ENCODE results near the gene NFX1.

The NFX1 gene

GRCh38 chr9:33290247-33291030 lies at the start of gene NFX1:
Gene NFX1 (plus strand): TSS chr9:33290516. CDS start chr9:33290573, 57 bp downstream.
- DNase-seq (ENCODE audit: low read depth): peak; percentile 97

- DNase-seq (ENCODE audit: low read depth): no peak
Measured at GRCh38 chr9:33241298-33241697, 49.0 kb upstream of the NFX1 start.

- no peak for DNase-seq (ENCODE audit: low read depth)
Measured at GRCh38 chr9:33242609-33243134, 47.6 kb upstream of the NFX1 start.

- no peak for DNase-seq (ENCODE audit: low read depth)
Measured at GRCh38 chr9:33244137-33244784, 46.1 kb upstream of the NFX1 start.

GRCh38 chr9:33245341-33245740 lies 45.0 kb upstream of the NFX1 start:
- DNase-seq (ENCODE audit: low read depth): no peak

- no peak for DNase-seq (ENCODE audit: low read depth)
Measured at GRCh38 chr9:33246269-33246860, 44.0 kb upstream of the NFX1 start.

GRCh38 chr9:33248606-33249005 lies 41.7 kb upstream of the NFX1 start:
- no peak for DNase-seq (ENCODE audit: low read depth)

GRCh38 chr9:33249087-33249658 lies 41.1 kb upstream of the NFX1 start:
- DNase-seq (ENCODE audit: low read depth): no peak

- no peak for DNase-seq (ENCODE audit: low read depth)
Measured at GRCh38 chr9:33249983-33250382, 40.3 kb upstream of the NFX1 start.

- DNase-seq (ENCODE audit: low read depth): no peak
Measured at GRCh38 chr9:33250458-33250995, 39.8 kb upstream of the NFX1 start.

GRCh38 chr9:33254211-33254610 lies 36.1 kb upstream of the NFX1 start:
- DNase-seq (ENCODE audit: low read depth): no peak

- DNase-seq (ENCODE audit: low read depth): no peak
Measured at GRCh38 chr9:33255014-33255413, 35.3 kb upstream of the NFX1 start.

GRCh38 chr9:33255471-33255870 lies 34.8 kb upstream of the NFX1 start:
- no peak for DNase-seq (ENCODE audit: low read depth)

GRCh38 chr9:33256236-33256635 lies 34.1 kb upstream of the NFX1 start:
- DNase-seq (ENCODE audit: low read depth): no peak

- no peak for DNase-seq (ENCODE audit: low read depth)
Measured at GRCh38 chr9:33257276-33257675, 33.0 kb upstream of the NFX1 start.

- DNase-seq (ENCODE audit: low read depth): no peak
Measured at GRCh38 chr9:33260372-33260771, 29.9 kb upstream of the NFX1 start.

GRCh38 chr9:33263131-33264002 lies 26.9 kb upstream of the NFX1 start:
- no peak for DNase-seq (ENCODE audit: low read depth)

- peak; percentile 21 for DNase-seq (ENCODE audit: low read depth)
Measured at GRCh38 chr9:33264003-33264472, 26.3 kb upstream of the NFX1 start.

- peak; percentile 100 for DNase-seq (ENCODE audit: low read depth)
Measured at GRCh38 chr9:33264473-33265177, 25.7 kb upstream of the NFX1 start, which contains the start of the genes BAG1 and CHMP5. Gene BAG1 (minus strand): TSS chr9:33264708. Gene CHMP5 (plus strand): TSS chr9:33265049. CDS start chr9:33265079, 30 bp downstream.

GRCh38 chr9:33265211-33265865 lies 25.0 kb upstream of the NFX1 start:
- DNase-seq (ENCODE audit: low read depth): no peak
